ENCODE measurements around the gene CD55. TPM values are rescaled to one million over a fixed set of nuclear protein-coding genes. Genes with fewer than 3 reads are reported as not detected.

Gene CD55
- total and polyA plus RNA-seq, 11 donors: 28.6 to 149 (median 91.2) TPM

DNA sequence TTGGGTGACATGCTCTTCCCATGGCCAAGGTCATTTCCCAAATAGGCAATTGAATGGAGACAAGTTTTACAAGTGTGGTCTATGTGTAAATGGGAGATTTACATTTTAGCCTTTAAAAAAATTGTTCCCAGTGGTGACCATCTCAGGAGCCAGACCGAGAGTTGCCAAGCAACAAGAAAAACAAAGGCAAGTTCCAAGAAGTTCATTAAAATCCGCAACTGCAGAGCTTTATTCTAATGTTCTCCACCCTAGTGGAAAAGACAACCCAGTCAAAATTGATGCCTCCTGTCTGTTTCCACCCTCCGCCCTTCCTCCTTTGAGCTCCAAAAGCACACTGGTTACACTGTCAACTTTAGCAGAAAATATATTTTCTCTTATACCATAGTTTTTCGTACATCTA, 33.2 kb upstream of the CD55 start:
- intact Hi-C loops (cut with DNase I): no loop called here
- ATAC-seq (peak in 2 of 4 donors; percentile 43 to 52), DNase-seq (peak in 1 of 5 donors; percentile 23)
- no peaks in the 10 kb centered on the region for H3K27me3 ChIP-seq
- no peak overlapping the region for H3K4me3 ChIP-seq
- H3K36me3 ChIP-seq: no peaks in the 10 kb centered on the region
- peak overlapping the region in 1 of 12 donors; percentile 8 for H3K27ac ChIP-seq
- H3K9me3 ChIP-seq: no peaks in the 10 kb centered on the region
- H3K4me1 ChIP-seq: peaks cover 0 to 31% (median 4%) of the 10 kb centered on the region in 12 donors
- TF ChIP-seq, protein P1, sequence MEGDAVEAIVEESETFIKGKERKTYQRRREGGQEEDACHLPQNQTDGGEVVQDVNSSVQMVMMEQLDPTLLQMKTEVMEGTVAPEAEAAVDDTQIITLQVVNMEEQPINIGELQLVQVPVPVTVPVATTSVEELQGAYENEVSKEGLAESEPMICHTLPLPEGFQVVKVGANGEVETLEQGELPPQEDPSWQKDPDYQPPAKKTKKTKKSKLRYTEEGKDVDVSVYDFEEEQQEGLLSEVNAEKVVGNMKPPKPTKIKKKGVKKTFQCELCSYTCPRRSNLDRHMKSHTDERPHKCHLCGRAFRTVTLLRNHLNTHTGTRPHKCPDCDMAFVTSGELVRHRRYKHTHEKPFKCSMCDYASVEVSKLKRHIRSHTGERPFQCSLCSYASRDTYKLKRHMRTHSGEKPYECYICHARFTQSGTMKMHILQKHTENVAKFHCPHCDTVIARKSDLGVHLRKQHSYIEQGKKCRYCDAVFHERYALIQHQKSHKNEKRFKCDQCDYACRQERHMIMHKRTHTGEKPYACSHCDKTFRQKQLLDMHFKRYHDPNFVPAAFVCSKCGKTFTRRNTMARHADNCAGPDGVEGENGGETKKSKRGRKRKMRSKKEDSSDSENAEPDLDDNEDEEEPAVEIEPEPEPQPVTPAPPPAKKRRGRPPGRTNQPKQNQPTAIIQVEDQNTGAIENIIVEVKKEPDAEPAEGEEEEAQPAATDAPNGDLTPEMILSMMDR (IDR thresholded peaks at IDR 0.05): no peak
- no peak for TF ChIP-seq POLR2A (IDR thresholded peaks at IDR 0.05)
- 61 to 71% (median 66%) methylated on average over 4 of the region's 4 CpGs for WGBS, 4 donors

DNA sequence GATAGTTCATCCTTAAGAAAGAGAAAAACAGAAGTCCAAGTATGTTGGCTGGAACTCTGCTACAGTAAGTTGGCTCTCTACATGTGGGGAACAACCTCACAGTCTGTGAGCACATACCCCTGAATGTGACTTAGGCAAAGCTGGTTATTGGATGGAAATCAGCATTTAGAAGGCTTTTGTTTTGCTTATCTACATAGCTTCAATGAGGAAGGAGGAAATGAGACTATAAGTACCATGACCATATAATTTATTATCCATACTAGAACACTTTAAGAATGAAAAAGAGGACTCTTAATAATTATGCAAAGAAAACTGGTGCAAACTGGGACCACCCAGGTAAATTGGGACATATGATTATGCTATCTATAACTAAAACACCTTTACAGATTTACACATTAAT, 31.7 kb upstream of the CD55 start:
- DNase-seq (no peak), ATAC-seq (no peak)
- H3K9me3 ChIP-seq: no peaks in the 10 kb centered on the region

DNA sequence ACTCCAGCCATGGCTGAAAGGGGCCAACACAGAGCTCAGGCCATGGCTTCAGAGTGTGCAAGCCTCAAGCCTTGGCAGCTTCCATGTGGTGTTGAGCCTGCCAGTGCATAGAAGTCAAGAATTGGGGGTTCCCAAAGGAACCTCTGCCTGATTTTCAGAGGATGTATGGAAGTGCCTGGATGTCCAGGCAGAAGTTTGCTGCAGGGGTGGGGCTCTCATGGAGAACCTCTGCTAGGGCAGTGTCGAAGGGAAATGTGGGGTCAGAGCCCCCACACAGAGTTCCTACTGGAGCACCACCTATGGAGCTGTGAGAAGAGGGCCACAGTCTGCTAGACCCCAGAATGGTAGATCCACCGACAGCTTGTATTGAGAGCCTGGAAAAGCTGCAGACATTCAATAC, 29.8 kb upstream of the CD55 start:
- no peak for DNase-seq
- TF ChIP-seq, protein P1 (IDR thresholded peaks at IDR 0.05): no peak
- no peak for TF ChIP-seq POLR2A (IDR thresholded peaks at IDR 0.05)
- Histone ChIP-seq H3K27ac (no peak overlapping the region), H3K27me3 (no peaks in the 10 kb centered on the region), H3K4me3 (no peak overlapping the region), H3K36me3 (no peaks in the 10 kb centered on the region), H3K9me3 (no peaks in the 10 kb centered on the region), H3K4me1 (peaks cover 0 to 15% (median 0%) of the 10 kb centered on the region in 12 donors)
- 94 to 100% (median 95%) methylated on average over 2 of the region's 2 CpGs for WGBS, 4 donors
- ATAC-seq: no peak
- intact Hi-C loops (cut with DNase I): no loop called here

More for the DNA sequence above, 31.7 kb upstream of the CD55 start:
- H3K4me3 ChIP-seq: no peak overlapping the region
- H3K27me3 ChIP-seq: no peaks in the 10 kb centered on the region
- intact Hi-C loops (cut with DNase I): no loop called here
- H3K27ac ChIP-seq: no peak overlapping the region
- peaks cover 0 to 20% (median 0%) of the 10 kb centered on the region in 12 donors for H3K4me1 ChIP-seq
- TF ChIP-seq, protein P1 (IDR thresholded peaks at IDR 0.05): no peak
- TF ChIP-seq POLR2A (IDR thresholded peaks at IDR 0.05): no peak
- H3K36me3 ChIP-seq: no peaks in the 10 kb centered on the region

DNA sequence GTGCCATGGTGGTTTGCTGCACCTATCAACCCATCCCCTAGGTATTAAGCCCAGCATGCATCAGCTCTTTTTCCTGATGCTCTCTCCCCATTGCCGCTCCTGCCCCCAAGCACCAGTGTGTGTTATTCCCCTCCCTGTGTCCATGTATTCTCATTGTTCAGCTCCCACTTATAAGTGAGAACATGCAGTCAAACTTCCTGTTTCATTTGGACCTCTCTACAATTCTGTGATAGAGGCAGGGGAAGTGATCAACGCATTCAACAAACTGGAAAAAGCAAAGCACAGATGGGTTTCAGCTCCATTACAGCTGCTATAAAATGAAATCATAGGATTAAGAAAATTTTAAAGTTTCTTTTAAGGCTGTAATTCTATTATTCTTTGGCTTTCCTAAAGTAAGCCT, 23.3 kb upstream of the CD55 start:
- H3K4me1 ChIP-seq: peaks cover 0 to 22% (median 2%) of the 10 kb centered on the region in 12 donors
- H3K27me3 ChIP-seq: no peaks in the 10 kb centered on the region
- H3K36me3 ChIP-seq: no peaks in the 10 kb centered on the region
- no peak for TF ChIP-seq POLR2A (IDR thresholded peaks at IDR 0.05)
- TF ChIP-seq, protein P1 (IDR thresholded peaks at IDR 0.05): no peak
- H3K4me3 ChIP-seq: peak overlapping the region in 4 of 12 donors; percentile 5 to 23 (median 14)
- peak overlapping the region in 8 of 12 donors; percentile 8 to 78 (median 27) for H3K27ac ChIP-seq
- DNase-seq: no peak
- 36 to 66% (median 50%) methylated on average over 2 of the region's 2 CpGs for WGBS, 4 donors
- no peaks in the 10 kb centered on the region for H3K9me3 ChIP-seq
- ATAC-seq: peak in 3 of 4 donors; percentile 62 to 73 (median 64)
- intact Hi-C loops (cut with DNase I): no loop called here
